Kidney (tissue), 14 donors: ENCODE results near the gene SEMA5A. TPM values are rescaled to one million over a fixed set of nuclear protein-coding genes. Genes with fewer than 3 reads are reported as not detected.

Experiments
- DNase-seq, 5 donors: peaks; one replicate each; pipeline ENCODE4 v3.0.0-alpha.2; 2013 to 2020
- FAIRE-seq: peaks from 2 replicates; lab custom pipeline; 2012; peaks lifted over from hg19 to GRCh38; lab: Jason Lieb, UNC
- H3K27ac ChIP-seq, 2 donors: one replicate each; pipeline ENCODE4 v1.7.0; 2013; ENCODE audit warnings: low read depth in 2 of 2, low read length in 2 of 2, inconsistent platforms in 1 of 2
- H3K27me3 ChIP-seq: one replicate; pipeline ENCODE4 v1.7.1; 2013; ENCODE audit warnings: low read length, inconsistent platforms; ENCODE audit not compliant: control insufficient read depth, insufficient read depth
- H3K36me3 ChIP-seq, 3 donors: one replicate each; pipeline versions ENCODE4 v1.7.0 to v1.7.1; 2013; ENCODE audit warnings: low read length in 3 of 3, control low read depth in 1 of 3, inconsistent platforms in 1 of 3; ENCODE audit not compliant: insufficient read depth in 3 of 3, control insufficient read depth in 2 of 3
- H3K4me1 ChIP-seq, 3 donors: one replicate each; pipeline versions ENCODE4 v1.7.0 to v1.7.1; 2013; ENCODE audit warnings: low read length in 3 of 3, inconsistent platforms in 1 of 3, low read depth in 1 of 3; ENCODE audit not compliant: control insufficient read depth in 2 of 3, insufficient read depth in 2 of 3
- H3K4me3 ChIP-seq, 3 donors: one replicate each; pipeline versions ENCODE4 v1.7.0 to v1.8.1; 2013; ENCODE audit warnings: low read length in 3 of 3, control low read depth in 1 of 3, inconsistent platforms in 1 of 3
- H3K9ac ChIP-seq, 3 donors: one replicate each; pipeline versions ENCODE4 v1.7.0 to v1.7.1; 2013; ENCODE audit warnings: low read length in 3 of 3, control low read depth in 1 of 3, inconsistent platforms in 1 of 3
- H3K9me3 ChIP-seq, 3 donors: one replicate each; pipeline versions ENCODE4 v1.7.0 to v1.7.1; 2013; ENCODE audit warnings: low read length in 3 of 3, control low read depth in 1 of 3, inconsistent platforms in 1 of 3; ENCODE audit not compliant: control insufficient read depth in 2 of 3, insufficient read depth in 1 of 3
- CTCF ChIP-seq: IDR thresholded peaks from 3 replicates; pipeline ENCODE4 v1.5.1; 2012; ENCODE audit warnings: mild to moderate bottlenecking, moderate library complexity, borderline replicate concordance; ENCODE audit not compliant: insufficient read depth; ENCODE audit errors: extremely low read depth
- intact Hi-C: fragments of 100-400 bp; cut with DNase I; formaldehyde crosslinking; loops from one replicate; pipeline ENCODE4 v1.11.1; 2022
- polyA plus RNA-seq: library from polyadenylated mRNA; stranded (reverse); fragments of 350-450 nt; fragmentation: Illumina TruSeq; extraction: RNeasy Lipid Tissue Mini Kit (QIAGEN cat#74804); gene quantifications from one replicate; pipeline ENCODE4 v1.2.3, GENCODE V29; 2014; ENCODE audit warnings: low read depth, low replicate concordance; ENCODE audit not compliant: insufficient read depth
- total RNA-seq: library from RNA; stranded (reverse); fragmentation: NEBNext Ultra II Directional; extraction: Animal tissue kit (Norgen Biotek cat#: 25700); gene quantifications from one replicate; pipeline ENCODE4 v1.2.1, GENCODE V29; 2021
- donor health status: control.
- donor health status: control.
- donor health status: control.
- donor health status: control.
- donor health status: control.
- donor health status: DM: yes; HTN: yes; CAD: no.
- donor health status: Normal renal cell carcinoma (clear cell type).

The SEMA5A gene
- total and polyA plus RNA-seq, 2 donors from 2014 or later, result 7.9 to 23.3 TPM

- intact Hi-C loops, result no loop called here
Measured at GRCh38 chr5:9437741-9438240, 108.1 kb downstream of the SEMA5A start.

DNA sequence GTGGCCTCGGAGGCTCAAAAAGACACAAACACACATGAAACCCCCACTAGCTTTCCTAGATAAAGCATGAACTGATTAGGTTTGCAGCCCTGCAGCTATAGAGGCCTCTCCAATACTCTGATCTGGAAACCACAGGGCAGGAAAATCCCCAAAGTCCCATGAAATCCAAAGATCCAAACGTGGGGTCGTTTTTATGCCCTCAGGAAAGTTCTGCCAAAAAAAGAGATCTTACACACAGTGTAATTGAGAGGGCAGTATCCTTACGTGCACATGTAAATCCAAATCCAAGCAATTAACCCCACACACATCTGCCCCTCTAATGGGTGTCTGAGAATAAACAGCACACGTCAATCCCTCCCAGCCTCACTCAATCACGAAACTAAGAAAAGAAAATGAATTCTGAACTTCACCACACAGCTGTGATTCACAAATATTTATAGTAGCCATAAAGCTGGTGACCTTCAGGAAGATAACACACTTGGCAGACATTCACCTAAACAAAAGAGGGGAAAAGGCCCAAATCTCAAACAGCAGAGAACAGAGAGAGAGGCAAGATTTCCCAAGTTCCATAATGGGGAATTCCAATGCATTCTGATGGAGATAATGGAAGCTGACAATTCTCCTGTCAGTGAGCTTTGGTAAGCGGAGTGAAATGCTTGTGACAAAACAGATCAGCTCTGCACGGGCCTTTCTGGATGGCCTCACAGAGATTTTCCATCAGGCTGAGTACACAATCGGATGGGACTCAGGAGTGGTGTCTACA, 114.2 kb downstream of the SEMA5A start:
- no peak overlapping the region for H3K27ac ChIP-seq
- no peaks in the 10 kb centered on the region for H3K9me3 ChIP-seq

More at GRCh38 chr5:9437741-9438240, 108.1 kb downstream of the SEMA5A start:
- Histone ChIP-seq H3K4me1 (no peaks in the 10 kb centered on the region), H3K27me3 (no peaks in the 10 kb centered on the region), H3K9ac (no peak overlapping the region), H3K36me3 (no peaks in the 10 kb centered on the region), H3K27ac (no peak overlapping the region), H3K9me3 (no peaks in the 10 kb centered on the region), H3K4me3 (no peak overlapping the region)
- FAIRE-seq (no peak), DNase-seq (no peak)
- TF ChIP-seq CTCF, result no peak

DNA sequence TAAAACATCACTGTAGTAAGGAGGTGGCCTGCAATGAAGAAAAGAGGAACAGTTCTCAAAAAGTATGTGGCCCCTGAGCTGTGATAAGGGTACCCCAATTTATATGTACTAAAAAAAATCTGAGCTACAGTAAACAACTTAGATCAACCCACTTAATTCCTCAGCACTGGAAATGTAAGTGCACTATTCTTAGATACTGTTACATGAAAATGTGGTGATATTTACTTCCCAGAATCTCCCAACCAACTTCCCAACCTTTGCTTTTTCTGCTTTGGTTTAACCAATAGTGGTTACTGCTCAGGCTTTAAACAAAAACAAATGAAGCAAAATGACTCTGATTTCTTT, 114.8 kb downstream of the SEMA5A start:
- intact Hi-C loops, result no loop called here
- no peak for FAIRE-seq

More for the DNA sequence above, 114.2 kb downstream of the SEMA5A start:
- Histone ChIP-seq H3K4me3 (no peak overlapping the region), H3K4me1 (peaks cover 0 to 4% (median 2%) of the 10 kb centered on the region in 3 donors), H3K36me3 (no peaks in the 10 kb centered on the region), H3K27me3 (no peaks in the 10 kb centered on the region), H3K9ac (no peak overlapping the region)
- TF ChIP-seq CTCF, result no peak
- intact Hi-C loops, result no loop called here
- peak in 2 of 5 donors; percentile 34 to 40 for DNase-seq
- no peak for FAIRE-seq

More for the DNA sequence above, 114.8 kb downstream of the SEMA5A start:
- Histone ChIP-seq H3K4me3 (no peak overlapping the region), H3K36me3 (no peaks in the 10 kb centered on the region), H3K27ac (peak overlapping the region in 1 of 2 donors; percentile 4), H3K9me3 (no peaks in the 10 kb centered on the region), H3K9ac (no peak overlapping the region), H3K4me1 (peaks cover 0 to 4% (median 2%) of the 10 kb centered on the region in 3 donors), H3K27me3 (no peaks in the 10 kb centered on the region)
- DNase-seq, result no peak
- TF ChIP-seq CTCF, result no peak
